Suprapubic skin (tissue), 4 donors: Measurements from ENCODE around the gene KCTD21. TPM values are rescaled to one million over a fixed set of nuclear protein-coding genes. Genes with fewer than 3 reads are reported as not detected.
A peak's percentile ranks its signal among the peaks of the same experiment; 100 is the strongest.

Experiments
- DNase-seq, 2 donors: peaks; one replicate each; pipeline ENCODE4 v3.0.0-alpha.2; 2019; ENCODE audit warnings: low spot score in 2 of 2
- H3K27ac ChIP-seq: fragments of 200-600 bp; sonication (generic); one replicate; pipeline ENCODE4 v1.5.1; 2019
- H3K27me3 ChIP-seq: fragments of 200-600 bp; sonication (generic); one replicate; pipeline ENCODE4 v1.5.1; 2019
- H3K36me3 ChIP-seq: fragments of 200-600 bp; sonication (generic); one replicate; pipeline ENCODE4 v1.5.1; 2019
- H3K4me1 ChIP-seq: fragments of 200-600 bp; sonication (generic); one replicate; pipeline ENCODE4 v1.5.1; 2019
- H3K4me3 ChIP-seq: fragments of 200-600 bp; sonication (generic); one replicate; pipeline ENCODE4 v1.5.1; 2019; ENCODE audit warnings: mild to moderate bottlenecking
- H3K9me3 ChIP-seq: fragments of 200-600 bp; sonication (generic); one replicate; pipeline ENCODE4 v1.5.1; 2019
- CTCF ChIP-seq, 2 donors: fragments of 200-600 bp in 1 of 2; fragments of 450-650 bp in 1 of 2; sonication (generic) in 1 of 2; IDR thresholded peaks; one replicate each; pipeline ENCODE4 v1.5.1; 2016 to 2019; ENCODE audit warnings: antibody characterized with exemption in 2 of 2, mild to moderate bottlenecking in 1 of 2, moderate library complexity in 1 of 2
- EP300 ChIP-seq: sonication (generic); formaldehyde crosslinking; IDR thresholded peaks from one replicate; pipeline ENCODE4 v1.6.1; 2017; ENCODE audit warnings: antibody characterized with exemption
- POLR2A ChIP-seq, 2 donors: fragments of 450-650 bp; IDR thresholded peaks; one replicate each; pipeline ENCODE4 v1.6.1; 2017; ENCODE audit warnings: antibody characterized with exemption in 2 of 2, mild to moderate bottlenecking in 2 of 2, moderate library complexity in 2 of 2
- POLR2AphosphoS5 ChIP-seq, 3 donors: sonication (generic); formaldehyde crosslinking; IDR thresholded peaks; one replicate each; pipeline ENCODE4 v1.6.1; 2017; ENCODE audit warnings: antibody characterized with exemption in 3 of 3
- WGBS: methylation state at CpG from one replicate; pipeline ENCODE4 v1.1.5; 2018; 5-methylcytosine and 5-hydroxymethylcytosine counted together
- total RNA-seq, 4 donors: library from RNA; depleted of rRNA; stranded (reverse); fragments of >200 nt; gene quantifications; one replicate each; pipeline ENCODE4 v1.1.0, GENCODE V29; 2016

Gene KCTD21
- total RNA-seq, 4 donors from 2014 or later, result 3.6 to 11.1 (median 4.3) TPM

DNA sequence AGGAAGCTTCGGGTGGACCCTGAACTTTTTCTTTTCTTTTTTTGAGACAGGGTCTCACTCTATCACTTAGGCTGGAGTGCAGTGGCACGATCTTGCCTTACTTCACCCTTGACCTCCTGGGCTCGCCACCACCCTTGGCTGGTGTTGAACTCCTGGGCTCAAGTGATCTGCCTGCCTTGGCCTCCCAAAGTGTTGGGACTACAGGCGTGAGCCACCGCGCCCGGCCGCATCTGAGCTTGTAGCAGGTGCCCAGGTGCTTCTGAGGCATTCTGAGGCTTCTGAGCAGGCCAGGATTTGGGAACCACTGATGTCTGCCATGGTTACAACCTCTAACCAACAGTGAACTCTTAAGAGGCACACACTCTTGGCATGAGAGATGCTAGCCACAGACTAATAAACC lies 5.4 kb upstream of the KCTD21 start:
- WGBS, result 97% methylated on average over 8 of the region's 8 CpGs
- H3K27me3 ChIP-seq, result no peaks in the 10 kb centered on the region
- DNase-seq, result peak in 1 of 2 donors; percentile 53
- H3K9me3 ChIP-seq, result no peaks in the 10 kb centered on the region
- peaks cover 21% of the 10 kb centered on the region for H3K4me1 ChIP-seq
- H3K27ac ChIP-seq, result no peak overlapping the region
- H3K4me3 ChIP-seq, result no peak overlapping the region
- H3K36me3 ChIP-seq, result no peaks in the 10 kb centered on the region
- TF ChIP-seq POLR2A (IDR thresholded peaks at IDR 0.05), result no peak
- TF ChIP-seq POLR2AphosphoS5 (IDR thresholded peaks at IDR 0.05), result no peak
- no peak for TF ChIP-seq EP300
- TF ChIP-seq CTCF (IDR thresholded peaks at IDR 0.05), result no peak

DNA sequence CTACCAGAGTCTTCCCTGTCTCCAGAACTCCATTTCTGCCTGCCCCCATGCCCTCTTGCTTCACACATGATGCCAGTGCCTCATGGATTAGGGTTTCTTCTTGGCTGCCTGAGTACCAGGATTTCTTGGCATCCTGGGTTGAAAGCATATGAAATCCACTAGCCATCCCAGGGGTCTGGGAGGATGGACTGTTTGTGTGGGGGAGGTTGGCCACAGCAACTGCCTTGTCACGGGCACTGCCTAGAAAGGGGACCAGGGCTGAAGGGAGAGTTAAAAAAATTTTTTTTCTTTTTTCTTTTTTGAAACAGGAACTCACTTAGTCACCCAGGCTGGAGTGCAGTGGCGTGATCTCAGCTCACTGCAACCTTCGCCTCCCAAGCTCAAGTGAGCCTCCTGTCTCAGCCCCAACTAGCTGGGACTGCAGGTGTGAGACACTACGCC lies 4.5 kb upstream of the KCTD21 start:
- H3K4me3 ChIP-seq, result no peak overlapping the region
- no peaks in the 10 kb centered on the region for H3K9me3 ChIP-seq
- no peaks in the 10 kb centered on the region for H3K36me3 ChIP-seq
- no peak for DNase-seq
- 79% methylated on average over 4 of the region's 4 CpGs for WGBS
- H3K27ac ChIP-seq, result no peak overlapping the region
- H3K4me1 ChIP-seq, result peaks cover 21% of the 10 kb centered on the region
- no peak for TF ChIP-seq EP300
- TF ChIP-seq POLR2AphosphoS5 (IDR thresholded peaks at IDR 0.05), result no peak
- TF ChIP-seq POLR2A (IDR thresholded peaks at IDR 0.05), result no peak
- no peak for TF ChIP-seq CTCF (IDR thresholded peaks at IDR 0.05)
- H3K27me3 ChIP-seq, result no peaks in the 10 kb centered on the region

DNA sequence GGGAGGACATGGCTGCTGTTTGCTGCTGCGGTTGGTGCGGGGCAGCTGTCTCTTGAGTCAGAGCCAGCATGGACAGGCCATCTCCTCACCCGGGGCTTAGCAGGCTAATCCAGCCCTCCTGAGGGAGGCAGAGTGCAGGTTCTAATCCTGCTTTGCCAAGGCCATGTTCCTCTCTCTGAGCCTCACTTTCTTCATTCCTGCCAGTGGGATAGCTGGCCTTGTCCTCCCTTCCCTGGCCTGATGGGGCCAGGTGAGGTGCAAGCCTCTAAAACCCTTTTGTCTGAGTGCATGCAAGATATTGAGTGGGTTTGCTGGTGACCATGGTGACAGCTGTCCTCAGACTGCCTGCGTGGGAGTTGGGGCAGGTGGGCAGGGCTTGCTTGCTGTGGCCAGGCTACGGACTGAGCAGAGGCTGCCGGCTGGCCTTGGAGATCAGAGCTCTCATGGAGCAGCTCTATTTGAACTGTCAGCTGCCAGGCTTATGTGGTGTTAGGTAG lies 3.8 kb upstream of the KCTD21 start:
- no peaks in the 10 kb centered on the region for H3K27me3 ChIP-seq
- DNase-seq, result peak in 1 of 2 donors; percentile 49
- H3K36me3 ChIP-seq, result no peaks in the 10 kb centered on the region
- no peak overlapping the region for H3K27ac ChIP-seq
- TF ChIP-seq CTCF (IDR thresholded peaks at IDR 0.05), result no peak
- no peak for TF ChIP-seq POLR2A (IDR thresholded peaks at IDR 0.05)
- no peak for TF ChIP-seq POLR2AphosphoS5 (IDR thresholded peaks at IDR 0.05)
- TF ChIP-seq EP300, result no peak
- H3K9me3 ChIP-seq, result no peaks in the 10 kb centered on the region
- peaks cover 28% of the 10 kb centered on the region for H3K4me1 ChIP-seq
- no peak overlapping the region for H3K4me3 ChIP-seq
- WGBS, result 87% methylated on average over 5 of the region's 6 CpGs

DNA sequence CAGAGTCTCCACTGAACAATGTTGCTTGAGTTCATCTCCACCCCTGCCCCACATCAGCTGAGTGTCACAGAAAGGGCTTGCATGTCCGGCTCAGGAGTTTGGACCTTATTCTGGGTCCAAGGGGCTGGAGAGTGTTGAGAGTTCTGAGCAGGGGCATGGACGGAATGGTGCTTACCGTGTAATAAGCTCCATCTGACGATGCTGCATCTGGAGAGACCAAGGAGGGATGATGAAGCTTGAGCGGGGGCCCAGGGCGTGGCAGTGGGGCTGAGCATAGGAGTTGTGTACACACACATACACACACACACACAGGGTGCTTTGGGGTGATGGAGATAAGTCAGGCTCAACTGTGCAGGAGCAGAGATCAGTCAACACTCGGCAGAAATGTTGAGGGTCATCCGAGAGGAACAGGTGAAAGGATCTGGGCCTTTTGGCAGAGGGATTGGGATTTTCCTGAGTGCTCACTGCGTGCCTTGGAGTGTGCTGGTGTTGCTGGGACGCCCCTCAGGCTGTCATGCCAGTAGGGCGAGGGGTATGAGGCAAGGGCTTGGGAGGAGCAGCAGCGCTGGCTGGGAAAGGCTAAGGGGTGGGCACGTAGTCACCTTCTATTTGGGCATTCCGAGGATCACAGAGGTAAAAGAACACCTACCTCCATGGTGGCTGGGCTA lies 2.6 kb upstream of the KCTD21 start:
- no peaks in the 10 kb centered on the region for H3K27me3 ChIP-seq
- no peak for TF ChIP-seq EP300
- no peak for TF ChIP-seq POLR2AphosphoS5 (IDR thresholded peaks at IDR 0.05)
- no peak for TF ChIP-seq POLR2A (IDR thresholded peaks at IDR 0.05)
- no peak for TF ChIP-seq CTCF (IDR thresholded peaks at IDR 0.05)
- peaks cover 31% of the 10 kb centered on the region for H3K4me1 ChIP-seq
- H3K27ac ChIP-seq, result no peak overlapping the region
- 93% methylated on average over 14 of the region's 14 CpGs for WGBS
- H3K4me3 ChIP-seq, result no peak overlapping the region
- DNase-seq, result peak; percentile 49 to 62
- H3K36me3 ChIP-seq, result no peaks in the 10 kb centered on the region
- H3K9me3 ChIP-seq, result no peaks in the 10 kb centered on the region

DNA sequence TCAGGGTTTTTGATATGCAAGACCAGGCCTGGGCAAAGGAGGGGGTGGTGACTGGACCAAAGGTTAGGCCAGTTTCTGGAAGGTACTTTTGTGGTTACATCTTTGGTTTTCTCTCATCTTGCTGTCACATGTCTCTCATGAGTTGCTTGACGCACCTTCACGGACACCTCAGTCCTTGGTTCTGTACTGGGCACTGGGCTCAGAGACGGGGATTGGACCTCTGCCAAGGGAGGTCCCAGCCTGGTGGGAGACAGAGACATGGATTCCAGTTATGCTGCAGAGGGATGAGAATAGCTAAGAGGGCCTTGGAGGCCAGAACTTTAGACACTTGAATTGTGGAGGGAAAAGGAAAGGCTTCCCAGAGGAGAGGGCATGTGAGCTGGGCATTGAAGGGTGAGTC lies 1.9 kb upstream of the KCTD21 start:
- H3K36me3 ChIP-seq, result no peaks in the 10 kb centered on the region
- no peaks in the 10 kb centered on the region for H3K27me3 ChIP-seq
- peak; percentile 40 to 42 for DNase-seq
- 60% methylated on average over 3 of the region's 3 CpGs for WGBS
- no peak overlapping the region for H3K4me3 ChIP-seq
- no peak overlapping the region for H3K27ac ChIP-seq
- no peak for TF ChIP-seq EP300
- TF ChIP-seq CTCF (IDR thresholded peaks at IDR 0.05), result no peak
- TF ChIP-seq POLR2AphosphoS5 (IDR thresholded peaks at IDR 0.05), result no peak
- TF ChIP-seq POLR2A (IDR thresholded peaks at IDR 0.05), result no peak
- peaks cover 31% of the 10 kb centered on the region for H3K4me1 ChIP-seq
- H3K9me3 ChIP-seq, result no peaks in the 10 kb centered on the region
